Measurements from ENCODE around the gene CDX1.
"Not testable (repeated sequence)": the region's sequence is repeated elsewhere in the genome, so short reads cannot be mapped to it uniquely, and the experiment has no call there.

The CDX1 gene

DNA sequence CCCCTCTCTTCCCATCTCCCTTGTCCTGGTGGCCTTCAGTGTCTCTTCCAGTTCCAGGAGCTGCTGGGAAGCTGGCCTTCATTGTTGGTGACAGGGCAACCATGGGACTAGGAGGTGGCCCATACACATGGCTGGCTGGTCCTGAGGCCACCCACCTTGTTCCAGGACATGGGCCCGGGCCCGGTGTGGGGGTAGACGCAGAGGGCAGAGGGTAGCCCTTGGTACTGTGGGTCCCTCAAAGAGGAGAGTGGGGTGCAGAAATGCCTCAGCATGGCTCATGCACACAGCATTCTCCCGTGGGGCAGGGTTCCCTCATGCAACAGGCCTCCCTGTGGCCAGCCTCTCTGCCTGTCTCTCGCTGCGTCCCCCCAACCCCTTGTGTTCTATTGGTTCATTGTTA lies 44.1 kb downstream of the CDX1 start:
- no peak for DNase-seq

DNA sequence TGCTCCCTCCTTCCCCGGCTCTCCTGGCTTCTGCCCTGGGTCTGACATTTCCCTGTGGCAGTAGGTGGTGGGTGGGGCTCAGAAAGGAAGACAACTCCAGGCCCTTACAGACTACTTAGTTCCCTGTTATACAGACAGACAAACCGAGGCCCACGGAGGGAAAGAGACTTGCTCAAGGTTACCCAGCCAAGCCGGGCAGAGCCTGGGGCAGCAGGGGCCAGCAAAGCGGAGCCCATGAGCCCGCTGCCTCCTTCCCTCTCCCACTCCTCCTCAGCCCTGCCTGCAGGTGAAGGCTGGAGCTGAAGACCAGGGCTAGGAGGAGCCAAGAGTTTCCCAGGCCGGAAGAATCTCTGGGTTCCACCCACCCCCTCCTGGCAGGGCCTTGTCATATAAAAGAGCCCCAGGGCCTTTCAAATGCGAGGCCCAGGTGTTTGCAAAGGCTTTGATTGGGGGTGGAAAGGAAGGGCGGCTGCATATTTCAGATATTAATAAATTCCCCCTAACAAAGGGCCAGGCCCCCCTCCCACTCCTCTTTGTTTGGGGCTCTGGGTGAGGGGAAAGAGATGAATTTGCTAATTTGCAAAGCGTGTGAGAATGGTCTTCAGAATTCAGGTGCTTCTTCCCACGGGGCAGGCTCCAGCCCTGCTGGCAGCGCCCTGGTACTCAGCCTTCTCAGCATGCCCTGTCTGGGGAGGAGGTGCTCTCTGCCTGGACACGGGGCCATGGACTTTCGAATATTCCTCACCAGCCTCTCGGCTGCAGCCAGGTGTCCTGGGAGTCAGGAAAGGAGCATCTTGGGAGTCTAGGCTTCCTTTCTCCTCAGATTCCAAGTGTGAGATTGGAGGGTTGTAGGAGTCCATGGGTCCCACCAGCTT lies 44.8 kb downstream of the CDX1 start:
- no peak for DNase-seq

DNA sequence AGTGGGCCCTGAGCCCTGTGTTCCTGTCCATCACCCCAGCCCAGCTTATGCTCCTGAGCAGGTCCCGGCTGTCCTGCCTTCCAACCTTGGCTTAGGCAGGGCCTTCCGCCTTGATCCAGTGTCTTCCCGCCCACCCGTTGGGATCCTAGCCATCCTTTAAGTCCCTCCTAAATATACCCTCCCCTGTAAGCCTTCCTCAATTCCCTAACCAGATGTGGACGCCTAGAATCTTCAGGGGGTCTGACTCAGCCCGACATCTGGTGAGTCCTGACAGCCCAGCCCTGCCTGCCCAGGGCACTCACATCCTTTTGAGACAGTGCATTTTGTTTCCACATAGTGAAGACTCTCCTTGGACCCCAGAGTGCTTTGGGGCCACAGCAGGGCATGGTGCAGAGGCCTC lies 47.0 kb downstream of the CDX1 start:
- DNase-seq, result no peak

DNA sequence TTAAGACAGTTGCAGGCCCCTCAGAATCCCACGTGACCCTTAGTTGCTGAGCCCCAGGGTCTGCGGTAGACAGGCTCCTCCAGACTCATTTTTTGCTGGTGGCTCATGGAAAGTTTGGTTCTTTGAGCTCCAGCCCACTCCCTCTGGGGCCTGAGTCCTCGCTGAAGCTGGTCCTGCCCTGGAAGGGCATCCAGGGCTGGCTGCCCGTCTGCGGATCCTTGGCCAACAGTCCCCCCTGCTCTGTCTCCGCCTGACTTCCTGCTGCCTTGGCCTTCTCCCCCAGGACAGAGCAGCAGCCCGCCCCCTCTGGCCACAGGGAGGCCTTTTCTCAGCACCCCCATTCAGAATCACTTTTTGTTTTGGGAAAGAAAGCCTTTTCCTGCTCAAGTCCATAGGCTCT lies 47.7 kb downstream of the CDX1 start:
- no peak for DNase-seq

DNA sequence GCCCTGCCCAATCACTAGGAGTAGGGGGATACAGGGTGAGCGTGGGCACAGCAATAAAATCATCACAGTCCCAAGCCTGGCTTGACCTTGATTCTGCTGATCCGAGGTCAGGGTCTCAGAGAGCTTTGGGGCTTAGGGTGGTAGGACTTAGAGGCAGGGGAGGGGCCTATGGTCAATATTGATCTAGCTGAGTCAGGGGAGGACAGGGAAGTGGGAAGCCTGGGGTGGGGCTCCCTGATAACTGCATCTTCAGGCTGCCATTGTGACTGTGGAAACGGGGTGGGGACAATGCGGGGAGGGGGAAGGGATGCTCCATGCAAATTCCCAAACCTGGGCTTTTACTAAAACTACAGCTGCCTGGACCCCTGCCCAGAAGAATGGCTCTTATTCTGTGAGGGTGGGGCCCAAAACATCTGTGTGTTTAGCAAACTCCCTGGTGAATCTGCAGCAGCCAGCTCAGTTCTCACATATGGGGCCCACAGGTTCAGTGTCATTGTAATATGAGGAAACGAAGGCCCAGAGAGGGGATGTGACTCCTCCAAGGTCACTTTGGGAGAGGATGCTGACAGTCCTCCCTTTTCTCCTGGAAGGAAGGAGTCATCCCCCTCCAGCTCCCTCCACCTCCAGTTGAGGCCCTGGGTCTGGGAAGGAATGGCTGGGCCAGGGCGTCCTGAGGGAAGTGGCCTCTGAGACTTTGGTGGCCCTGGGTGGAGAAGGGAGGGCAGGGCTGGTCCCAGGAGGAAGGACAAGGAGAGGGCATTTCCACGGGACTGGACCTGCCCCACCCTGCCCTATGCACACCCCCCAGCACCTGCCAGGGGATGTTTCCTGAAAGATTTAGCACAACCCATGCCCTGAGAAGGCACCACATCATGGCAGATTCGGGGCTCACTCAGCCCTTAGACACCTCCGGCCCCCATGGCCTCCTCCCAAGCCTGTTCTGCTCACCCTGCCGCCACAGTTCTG lies 49.7 kb downstream of the CDX1 start:
- no peak for DNase-seq

DNA sequence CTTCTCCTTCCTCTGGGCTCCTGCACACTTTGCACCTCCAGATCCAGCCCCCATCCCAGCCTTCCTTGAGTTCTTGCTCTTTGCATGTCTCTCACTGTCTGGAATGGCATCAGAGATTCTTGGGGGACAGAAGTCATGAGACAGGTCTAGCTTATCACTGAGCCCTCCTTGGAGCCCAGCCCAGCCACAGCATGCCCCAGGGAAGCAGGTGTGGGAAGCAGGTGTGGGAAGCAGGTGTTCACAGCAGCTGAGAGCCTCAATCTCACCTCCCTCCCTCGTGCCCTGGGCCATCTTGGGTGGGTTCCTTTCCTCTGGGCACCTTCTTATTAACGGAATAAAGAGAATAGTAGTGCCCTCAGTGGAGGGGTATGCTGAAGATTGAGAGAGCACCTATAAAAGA lies 50.5 kb downstream of the CDX1 start:
- DNase-seq, result no peak

DNA sequence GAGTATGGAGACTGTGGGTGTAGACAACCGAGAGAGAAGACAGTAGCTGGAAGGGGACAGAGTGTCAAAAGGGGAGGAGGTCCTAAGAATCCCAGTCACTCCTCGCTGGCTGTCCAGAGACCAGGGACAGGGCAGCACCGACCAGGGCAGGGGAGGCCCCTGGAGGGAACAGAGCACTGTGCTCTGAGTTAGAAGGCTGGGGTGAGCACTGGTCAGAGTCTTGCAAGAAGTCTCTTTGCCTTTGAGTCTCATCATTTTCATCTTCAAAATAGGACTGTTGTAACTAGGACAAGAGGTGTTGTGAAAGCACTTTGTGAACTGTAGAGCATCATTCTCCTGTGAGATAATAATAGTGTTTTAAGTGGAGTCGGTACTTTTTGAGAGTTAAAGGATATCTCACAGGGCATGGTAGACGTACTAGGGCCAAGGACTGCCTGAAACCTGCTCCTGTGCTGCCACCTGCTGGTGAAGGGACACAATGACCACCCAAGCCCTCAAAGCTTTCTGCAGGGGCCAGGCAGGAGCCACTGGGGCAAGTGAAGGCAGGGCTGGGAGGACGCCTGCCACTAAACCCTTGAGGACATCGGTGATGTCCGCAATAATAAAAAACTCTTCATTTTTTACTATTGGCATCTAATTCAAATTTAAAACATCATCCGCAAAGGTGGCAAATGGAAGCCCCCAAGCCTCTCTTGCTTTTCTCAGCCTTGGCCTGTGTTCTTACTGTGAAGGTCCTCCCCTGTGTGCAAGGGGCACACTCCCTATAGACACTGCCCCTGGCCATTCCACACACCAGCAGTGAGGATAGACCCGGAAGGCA lies 51.5 kb downstream of the CDX1 start:
- peak; percentile 7 for DNase-seq

DNA sequence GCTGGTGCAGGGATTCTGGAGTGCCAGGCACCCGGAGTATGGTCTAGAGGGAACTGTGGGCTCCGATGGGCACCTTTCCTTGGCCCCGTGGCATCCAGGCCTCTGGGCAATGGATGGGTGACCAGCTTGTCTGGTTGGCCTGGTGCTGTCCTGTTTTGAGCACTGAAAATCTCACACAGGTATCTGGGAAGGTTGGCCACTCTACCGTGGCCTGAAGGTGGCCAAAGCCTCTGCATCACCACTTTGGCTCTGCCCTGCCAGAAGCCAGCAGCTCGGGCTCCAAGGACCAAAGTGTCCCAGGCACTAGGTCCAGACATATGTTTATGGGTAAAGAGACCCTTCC lies 52.1 kb downstream of the CDX1 start:
- DNase-seq, result no peak

DNA sequence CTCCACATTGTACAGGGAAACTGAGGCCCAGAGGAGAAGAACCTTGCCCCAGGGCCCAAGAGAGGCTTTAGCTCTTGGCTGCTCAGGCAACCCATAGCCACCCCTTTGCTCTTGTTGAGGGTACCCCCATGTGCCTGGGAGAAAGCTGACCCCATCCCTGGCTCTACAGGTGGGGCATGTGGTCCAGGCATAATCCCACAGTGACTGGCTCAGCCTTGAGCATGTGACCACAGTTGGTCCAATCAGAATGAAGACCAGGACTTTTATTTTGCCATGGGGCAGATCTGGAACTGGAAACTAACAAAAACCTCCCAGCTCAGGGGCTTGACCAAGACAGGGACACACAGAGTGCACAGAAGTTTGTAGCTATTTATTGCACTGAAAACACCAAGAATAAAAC lies 52.6 kb downstream of the CDX1 start:
- no peak for DNase-seq

DNA sequence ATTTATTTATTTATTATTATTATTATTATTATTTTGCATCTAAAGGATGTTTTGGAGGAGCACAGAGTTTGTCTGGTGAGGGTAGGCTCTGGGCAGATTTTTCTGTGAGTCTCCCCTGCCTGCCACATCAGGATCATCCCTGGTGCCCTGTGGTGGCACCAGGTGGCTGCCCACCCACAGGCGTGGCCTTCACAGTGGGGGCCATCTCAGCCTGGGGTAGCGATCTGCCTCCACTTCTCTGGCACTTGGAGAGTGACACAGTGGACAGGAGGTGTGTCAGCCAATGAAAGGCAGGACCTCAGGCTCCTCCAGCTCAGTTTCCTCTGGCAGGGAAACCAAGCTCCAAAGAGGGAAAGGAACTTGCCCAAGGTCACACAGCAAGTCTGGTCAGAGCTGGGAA lies 53.3 kb downstream of the CDX1 start:
- DNase-seq, result no peak

DNA sequence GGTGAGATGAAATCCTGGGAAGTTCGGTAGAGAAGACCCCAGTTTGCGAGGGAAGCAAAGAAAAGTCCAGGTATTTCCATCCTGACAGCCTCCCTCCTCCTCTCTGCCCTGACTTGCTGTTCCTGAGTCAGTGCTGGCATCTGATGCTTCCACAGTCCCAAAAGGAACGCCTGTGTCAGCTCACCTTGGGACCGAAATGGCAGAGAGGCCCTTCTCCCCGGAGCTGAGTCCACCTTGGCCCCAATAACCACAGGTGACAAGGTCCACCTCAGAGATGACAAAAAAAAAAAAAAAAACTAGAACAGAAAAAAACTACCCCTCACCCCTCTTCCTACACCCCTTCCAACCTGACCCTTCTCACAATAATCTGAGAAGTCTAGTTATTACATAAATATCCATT lies 54.9 kb downstream of the CDX1 start:
- no peak for DNase-seq

DNA sequence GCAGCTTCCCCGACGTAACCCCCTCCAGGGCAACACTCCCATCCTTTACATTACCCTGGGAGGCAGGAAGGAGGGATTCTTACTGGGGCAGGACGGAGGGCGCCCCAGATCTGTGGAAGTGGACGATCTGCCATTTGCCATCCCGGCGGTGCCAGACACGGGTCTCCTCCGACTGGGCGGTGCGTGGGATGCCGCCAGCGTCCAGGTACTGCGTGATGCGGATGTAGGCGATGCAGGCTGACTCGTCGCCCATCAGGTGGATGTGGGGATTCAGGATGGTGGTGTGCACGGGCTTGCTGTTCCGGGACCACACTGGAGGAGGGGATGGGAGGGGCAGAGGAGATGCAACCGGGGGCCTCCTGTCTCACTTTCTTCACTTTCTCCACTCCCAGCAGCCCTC lies 56.3 kb downstream of the CDX1 start:
- DNase-seq, result no peak

DNA sequence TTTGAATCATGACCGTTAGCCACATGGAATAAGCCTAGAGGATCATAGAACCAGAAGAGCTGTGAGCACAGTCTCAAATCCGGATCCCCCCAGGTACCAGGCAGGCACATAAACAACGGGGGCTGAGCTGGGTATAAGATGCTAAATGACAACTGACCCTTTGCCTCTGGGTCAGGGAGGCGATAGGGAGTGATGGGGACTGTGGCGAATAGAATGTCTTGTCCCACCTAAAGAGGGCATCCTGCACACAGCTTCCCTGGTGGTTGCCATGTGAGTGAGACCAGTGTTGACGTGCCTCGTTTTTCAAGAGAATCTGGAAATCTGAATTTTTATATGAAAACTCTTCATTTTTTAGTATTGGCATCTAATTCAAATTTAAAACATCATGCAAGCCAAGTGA lies 56.9 kb downstream of the CDX1 start:
- no peak for DNase-seq

DNA sequence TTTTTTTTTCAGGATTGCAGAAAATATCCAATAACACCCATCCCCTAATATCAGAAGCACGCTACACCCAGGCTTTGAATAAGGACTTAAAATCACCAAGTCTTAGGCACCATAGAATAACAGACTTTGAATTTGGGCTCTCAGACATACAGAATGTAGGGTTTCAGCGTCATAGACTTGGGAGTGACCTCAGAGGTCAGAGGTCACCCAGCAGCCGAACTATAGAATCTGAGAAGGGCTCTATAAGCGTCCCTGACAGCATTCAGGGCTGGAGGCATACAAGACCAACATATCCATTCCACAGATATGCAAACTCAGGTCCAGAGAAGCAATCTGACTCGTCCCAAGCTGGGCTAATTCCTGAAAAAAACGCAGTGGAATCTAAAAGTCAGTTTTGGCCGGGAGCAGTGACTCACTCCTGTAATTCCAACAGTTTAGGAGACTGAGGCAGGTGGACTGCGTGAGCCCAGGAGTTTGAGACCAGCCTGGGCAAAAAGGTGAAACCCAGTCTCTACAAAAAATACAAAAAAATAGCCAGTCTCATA lies 58.0 kb downstream of the CDX1 start:
- DNase-seq, result no peak

DNA sequence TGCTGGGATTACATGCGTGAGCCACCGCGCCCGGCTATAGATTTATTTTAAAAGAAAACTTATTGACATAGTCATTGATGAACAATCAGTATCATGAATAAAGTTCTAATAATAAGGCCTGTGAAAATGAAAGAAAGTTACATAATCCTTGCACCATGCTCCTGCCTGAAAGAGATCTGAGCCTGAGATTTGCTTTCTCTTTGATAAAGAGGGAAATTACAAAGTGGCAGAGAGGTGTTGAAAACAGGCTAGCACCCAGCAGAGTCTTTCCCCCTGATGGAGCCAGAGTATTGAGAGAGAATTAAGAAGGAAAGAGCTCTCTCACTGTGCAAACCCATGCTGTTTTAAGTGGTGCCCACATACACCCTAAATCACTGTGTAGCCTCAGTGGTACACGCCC lies 60.5 kb downstream of the CDX1 start:
- DNase-seq, result no peak

DNA sequence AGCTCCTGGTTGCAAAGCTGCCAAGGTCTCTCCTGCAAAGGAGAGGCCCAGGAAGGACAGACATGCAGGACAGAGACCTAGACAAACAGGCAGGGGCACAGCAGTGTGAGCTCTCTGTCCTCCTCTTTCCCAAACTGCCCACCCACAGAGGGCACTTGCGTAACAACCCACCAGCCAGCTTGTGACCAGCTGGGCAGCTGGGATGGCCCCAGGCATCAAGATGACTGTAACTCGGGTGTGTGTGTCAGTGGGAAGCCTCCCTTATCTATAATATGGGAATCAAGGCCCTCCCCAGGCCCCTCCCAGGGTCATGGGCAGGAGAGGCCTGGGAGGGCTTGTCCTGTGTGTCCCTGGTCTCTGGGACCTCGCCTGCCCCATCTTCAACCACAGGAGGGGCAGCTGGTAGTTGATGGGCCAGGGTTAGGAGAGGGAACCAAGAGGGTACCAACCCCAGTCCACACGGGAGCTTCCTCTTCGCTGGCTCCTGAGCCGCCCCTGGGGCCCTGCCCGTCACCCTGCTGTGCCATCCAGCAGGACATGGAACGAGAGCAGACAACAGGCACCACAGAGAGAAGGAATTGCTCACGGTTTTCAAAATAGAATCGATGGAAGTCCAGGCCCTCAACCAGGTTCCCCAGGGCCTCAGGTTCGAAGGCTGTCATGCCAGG lies 61.2 kb downstream of the CDX1 start:
- DNase-seq, result no peak

DNA sequence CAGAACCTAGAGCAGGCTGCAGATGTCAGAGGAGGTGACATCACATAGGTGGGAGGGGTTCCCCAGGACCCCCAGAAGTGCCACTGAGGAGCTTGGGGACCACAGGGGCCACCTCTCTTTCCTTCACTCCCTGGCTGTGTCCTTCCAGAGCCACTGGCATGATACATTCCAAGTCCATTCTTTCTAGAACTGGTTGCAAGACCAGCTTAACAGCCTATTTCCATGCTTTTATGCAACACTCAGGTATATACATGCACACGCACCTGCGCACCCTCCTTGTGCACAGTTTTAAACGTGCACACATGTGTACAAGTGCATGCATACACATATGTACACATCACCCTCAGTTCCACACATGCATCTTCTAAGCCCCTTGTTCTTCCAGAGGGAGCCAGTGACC lies 63.0 kb downstream of the CDX1 start:
- DNase-seq, result no peak

DNA sequence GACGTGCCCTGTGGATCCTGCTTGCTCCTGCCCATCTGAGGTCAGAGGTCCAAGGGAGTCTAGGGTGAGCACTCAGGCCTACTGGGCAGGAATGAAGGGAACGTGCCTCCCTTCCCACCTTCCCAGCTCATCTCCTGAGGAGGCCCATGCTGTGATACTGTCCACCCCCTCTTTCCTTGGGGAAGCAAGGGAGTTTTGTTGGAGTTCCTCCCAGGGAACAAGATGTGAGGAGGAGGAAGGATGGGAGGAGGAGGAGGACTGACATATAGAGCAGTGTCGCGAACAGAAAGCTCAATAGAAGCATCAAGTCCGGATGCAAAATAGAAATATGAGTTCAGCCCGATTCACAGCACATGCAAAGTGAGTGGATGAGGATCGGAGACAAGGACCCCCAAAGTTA lies 64.3 kb downstream of the CDX1 start:
- DNase-seq, result no peak

DNA sequence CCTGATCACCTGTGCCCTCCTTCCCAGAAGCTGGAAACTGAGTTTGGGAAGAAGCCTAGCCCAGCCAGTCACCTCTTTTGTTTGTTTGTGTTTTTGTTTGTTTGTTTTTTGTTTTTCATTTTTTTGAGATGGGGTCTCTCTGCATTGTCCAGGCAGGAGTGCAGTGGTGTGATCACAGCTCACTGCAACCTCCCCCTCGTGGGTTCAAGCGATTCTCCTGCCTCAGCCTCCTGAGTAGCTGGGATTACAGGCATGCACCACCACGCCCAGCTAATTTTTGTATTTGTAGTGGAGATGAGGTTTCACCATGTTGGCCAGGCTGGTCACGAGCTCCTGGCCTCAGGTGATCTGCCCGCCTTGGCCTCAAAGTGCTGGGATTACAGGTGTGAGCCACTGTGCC lies 67.1 kb downstream of the CDX1 start:
- DNase-seq, result not testable (repeated sequence)
